HG03571 (cell line): ENCODE data around the gene SLC6A15.

Source experiments
- ATAC-seq: cut with Tn5 transposase; IDR thresholded peaks from one replicate; pipeline ENCODE4 v1.9.1; 2021; ENCODE audit not compliant: unreplicated experiment

The SLC6A15 gene

DNA sequence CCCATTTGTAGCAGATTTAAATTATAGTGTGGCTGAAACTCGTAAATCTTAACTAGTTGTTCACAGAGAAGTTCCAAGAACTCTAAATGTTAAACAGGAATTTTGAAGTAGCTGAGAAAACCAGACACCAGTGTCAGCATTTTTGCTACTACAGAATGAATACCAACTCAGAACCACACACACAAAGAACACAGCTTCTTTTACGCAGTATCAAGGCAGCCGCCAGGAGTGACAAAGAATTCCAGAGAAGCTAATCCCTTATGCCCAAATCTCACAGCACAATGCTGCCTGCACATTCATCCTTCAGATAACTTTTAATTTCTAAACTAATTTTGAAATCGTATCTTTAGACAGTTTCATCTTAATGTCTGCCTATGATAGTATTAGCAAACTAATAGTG is 37.4 kb downstream of the SLC6A15 start:
- no peak for ATAC-seq

DNA sequence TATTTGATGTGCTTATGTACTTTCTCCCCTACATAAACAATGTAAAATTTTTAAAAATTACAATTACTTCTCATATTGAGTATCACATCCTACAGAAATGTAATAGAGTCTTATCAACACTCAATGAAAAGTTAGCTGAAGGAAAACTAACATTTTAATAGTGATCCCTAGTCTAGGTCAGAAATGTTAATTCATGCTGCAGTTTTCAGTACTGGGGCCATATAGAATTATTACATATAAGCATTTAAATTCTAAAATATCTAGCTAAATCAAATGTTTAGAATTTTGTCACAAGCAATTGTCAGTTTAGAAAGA is 37.8 kb downstream of the SLC6A15 start:
- ATAC-seq: peak; percentile 11

DNA sequence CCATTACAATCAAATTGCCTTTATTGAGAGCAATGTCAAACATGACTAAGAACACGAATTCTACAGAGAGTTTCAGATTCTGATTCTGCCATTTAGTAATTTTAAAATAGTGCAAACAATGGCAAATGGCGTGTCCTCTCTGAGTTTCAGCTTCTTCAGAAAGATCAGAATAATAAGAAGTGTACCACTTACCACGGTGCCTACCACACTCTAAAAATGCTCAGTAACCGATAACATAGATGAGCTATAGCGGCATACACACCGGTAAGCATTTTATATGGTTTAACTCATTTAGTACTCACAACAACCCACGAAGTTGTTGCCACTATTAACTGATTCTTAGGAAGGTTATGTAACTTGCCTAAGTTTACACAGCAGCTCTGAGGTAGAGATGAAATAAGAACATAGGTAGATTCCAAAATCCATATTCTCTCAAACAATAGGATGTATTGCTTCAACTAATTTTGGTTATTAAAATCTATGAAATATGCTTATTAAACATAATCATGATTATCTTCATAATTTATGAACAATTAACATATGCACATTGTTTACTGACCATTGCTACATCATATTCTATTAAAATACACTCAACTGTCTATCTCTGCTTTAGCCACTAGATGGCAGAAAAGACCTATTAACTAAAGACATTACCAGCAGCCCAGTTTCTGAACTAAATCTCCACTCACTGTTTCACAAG is 38.3 kb downstream of the SLC6A15 start:
- ATAC-seq: peak; percentile 95

DNA sequence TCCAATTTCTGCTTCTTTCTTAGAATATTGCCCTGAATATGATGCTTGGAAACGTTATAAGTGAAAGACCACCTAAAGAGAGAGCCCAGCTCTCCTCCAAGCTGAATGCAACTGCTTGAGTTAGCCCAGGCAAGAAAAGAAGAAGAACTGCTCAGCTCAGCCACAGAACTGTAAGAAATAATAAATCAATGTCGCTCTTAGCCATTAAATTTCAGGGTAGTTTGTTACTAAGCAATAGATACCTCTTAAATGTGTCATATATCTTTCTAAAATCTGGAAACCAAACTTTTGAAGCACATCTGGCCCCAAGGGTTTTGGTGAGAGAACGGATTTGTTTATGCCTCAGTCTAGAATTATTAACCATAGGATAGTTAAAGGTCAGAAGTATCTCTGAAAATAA is 50.4 kb downstream of the SLC6A15 start:
- ATAC-seq: no peak

DNA sequence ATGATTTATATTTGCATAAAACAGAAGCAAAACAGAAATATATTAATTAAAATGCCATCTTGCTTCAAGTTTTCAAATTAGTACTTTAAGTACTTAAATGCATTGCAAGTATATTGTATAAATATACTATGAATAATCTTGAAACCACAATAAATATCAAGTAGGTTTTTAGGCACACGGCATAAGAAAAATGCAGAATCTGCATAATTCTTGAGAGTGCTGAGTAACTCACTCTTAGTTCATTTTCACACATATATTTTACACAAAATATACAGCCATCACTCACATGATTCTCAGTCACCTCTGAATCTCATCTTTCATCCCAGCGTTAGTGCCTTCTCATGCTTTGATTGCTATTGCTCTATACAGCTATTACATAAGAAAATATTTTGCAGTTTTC is 51.9 kb downstream of the SLC6A15 start:
- no peak for ATAC-seq

DNA sequence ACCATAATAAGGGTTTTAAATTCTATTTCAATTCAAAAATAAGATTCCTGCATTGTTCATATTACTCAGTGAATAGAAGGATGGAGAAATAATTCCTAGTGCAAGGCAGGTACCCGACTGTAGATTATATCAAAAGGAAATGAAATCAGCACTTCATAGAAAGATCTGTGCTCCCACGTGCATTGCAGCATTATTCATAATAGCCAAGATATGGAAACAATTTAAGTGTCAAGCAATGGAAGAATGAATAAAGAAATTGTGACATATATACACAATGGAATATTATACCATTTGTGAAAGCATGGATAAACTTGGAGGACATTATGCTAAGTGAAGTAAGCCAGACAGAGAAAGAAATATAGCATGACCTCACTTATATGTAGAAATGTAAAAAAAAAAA is 53.8 kb downstream of the SLC6A15 start:
- ATAC-seq: no peak

DNA sequence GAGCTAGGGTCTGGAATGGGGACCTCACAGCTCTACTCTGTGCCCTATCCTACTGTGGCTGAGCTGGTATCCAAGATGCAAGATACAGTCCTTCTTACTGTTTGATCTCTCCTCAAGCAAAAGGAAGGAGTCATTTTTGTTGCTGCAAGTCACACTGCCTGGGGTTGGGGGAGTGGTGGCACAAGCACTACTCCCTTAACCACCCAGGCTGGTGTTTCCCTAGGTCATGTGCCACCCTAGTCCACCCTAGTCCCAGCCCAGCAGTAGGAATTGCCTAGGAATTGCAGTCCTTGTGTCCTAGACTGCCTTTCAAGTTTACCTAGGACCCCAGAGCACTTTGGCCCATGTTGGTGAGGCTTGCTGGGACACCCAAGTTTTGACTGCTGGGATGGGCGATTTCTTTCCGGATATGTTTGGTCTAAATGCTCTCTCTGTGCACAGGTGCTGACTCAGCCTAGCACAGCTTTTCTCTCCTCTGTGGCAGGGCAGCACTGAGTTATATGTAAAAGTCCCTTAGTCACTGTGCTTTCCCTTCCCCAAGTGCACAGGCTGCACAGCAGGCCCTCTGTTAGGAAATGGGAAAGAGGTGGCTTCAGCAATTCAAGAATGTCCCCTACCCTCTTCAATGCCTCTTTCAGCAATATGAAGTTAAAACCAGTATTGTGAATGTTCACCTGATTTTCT is 54.9 kb downstream of the SLC6A15 start:
- ATAC-seq: no peak

DNA sequence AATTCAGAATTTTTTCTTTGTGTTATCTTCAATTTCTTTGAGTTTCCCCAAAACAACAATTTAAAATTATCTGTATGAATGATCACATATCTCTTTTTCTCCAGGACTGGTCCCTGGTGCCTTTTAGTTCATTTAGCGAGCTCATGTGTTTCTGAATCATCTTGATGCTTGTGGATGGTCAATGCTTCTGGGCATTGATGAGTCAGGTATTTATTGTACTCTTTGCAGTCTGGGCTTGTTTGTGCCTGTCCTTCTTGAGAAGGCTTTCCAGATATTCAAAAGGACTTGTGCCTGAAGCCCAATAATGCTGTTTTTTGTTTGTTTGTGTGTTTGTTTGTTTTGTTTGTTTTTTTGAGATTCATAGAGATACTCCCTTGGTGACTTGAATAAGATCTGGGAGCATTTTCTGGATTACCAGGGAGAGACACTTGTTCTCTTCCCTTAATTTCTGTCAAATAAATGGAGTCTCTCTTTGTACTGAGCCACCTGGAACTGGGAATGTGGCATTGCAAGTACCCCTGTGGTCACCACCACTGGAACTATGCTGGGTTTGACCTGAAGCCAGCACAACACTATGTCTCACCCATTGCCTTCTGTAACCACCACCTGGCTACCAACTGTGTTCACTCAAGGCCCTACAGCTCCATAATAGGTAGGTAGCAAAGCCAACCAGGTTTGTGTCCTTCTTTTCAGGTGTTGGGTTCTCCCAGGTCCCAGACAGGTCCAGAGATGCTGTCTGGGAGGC is 56.3 kb downstream of the SLC6A15 start:
- ATAC-seq: no peak

DNA sequence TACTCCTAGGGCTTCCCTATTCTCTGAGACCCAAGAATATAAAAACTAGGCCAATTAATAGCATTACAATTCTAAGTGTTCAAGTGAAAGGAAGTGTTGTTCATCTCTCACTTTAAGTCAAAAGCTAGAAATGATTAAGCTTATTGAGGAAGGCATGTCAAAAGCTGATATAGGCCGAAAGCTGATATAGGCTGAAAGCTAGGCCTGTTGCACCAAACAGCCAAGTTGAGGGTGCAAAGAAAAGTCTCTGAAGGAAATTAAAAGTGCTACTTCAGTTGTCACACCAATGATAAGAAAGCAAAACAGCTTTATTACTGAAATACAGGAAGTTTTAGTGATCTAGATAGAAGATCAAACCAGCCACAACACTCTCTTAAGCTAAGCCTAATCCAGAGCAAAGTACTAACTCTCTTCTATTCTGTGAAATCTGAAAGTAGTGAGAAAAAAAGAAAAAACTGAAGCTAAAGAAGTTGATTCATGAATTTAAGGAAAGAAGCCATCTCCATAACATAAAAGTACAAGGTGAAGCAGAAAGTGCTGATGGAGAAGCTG is 68.9 kb downstream of the SLC6A15 start:
- ATAC-seq: no peak

DNA sequence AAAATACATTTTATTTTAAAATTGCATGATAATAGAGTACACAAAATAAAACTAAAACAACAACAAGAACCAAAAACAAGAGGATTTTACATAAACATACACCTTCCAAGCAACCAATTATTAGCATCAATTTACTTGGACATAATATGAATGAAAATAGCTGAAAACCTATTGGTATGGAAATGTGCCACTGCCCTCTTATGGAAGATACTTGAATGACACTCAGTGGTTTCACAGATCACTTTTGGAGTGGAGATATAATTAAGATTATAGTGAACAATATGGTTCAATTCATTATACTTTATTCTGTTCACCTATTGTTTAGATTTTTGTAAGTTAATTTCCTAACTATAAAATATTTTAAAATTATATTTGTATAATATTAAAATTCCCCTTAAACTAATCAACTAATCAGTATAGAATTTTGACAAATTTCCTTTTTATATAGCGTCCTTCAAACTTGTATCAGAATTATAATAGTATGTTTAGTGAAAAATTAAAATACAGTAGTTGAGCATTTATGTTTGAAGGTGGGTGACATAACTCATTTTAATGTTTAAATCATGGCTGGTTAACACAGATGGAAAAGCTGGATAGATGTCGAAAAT is 70.1 kb downstream of the SLC6A15 start:
- ATAC-seq: no peak

DNA sequence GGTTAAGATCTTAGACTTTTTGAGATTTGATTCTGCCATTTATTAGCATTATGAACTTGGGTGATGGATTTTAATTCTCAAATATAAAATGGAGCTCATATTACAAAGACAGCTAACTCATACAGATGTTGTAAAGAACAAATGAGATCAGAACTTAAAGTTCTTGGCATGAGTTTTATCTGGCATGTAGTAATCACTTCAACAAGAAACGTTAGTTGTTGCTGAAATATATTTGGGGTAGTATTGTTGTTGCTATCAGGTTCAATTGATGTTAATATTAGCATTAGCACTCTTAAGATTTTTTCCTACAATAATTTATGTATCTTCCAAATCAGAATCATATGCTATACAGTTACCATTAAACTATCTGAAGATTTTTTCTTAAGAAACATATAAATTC is 71.0 kb downstream of the SLC6A15 start:
- ATAC-seq: no peak

DNA sequence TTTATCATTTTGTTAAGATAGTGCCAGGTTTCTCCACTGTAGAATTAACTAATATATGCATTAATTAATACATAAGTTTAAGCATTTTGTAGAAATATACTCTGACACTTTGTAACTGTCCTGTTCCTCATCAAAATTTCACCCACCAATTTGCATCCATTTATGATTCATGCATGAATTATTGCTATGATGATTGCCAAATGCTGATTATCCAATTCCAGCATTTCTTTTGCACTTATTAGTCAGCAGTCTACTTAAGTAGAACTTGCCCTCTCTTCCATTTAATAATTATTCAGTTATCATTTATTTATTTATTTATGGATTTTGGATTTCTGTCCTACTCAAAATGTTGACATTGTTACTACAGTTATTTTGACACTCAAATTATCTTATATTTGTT is 72.2 kb downstream of the SLC6A15 start:
- no peak for ATAC-seq

DNA sequence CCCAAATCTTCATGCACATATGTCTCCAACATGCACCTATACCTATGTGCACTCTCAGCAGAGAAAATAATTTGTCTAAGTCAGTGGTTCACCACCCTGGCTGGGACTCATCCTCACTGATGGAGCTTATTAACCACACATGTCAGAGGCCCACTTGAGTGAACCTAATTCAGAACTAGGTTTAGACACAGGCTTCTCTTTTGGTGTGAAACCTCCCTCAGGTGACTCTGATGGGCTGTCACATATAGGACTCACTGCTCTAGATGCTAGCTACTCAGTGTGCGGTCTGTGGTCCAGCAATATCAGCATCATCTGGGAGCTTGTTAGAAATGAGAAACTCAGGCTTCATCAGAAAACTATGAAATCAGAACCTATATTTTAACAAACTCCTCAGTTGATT is 85.7 kb downstream of the SLC6A15 start:
- no peak for ATAC-seq

DNA sequence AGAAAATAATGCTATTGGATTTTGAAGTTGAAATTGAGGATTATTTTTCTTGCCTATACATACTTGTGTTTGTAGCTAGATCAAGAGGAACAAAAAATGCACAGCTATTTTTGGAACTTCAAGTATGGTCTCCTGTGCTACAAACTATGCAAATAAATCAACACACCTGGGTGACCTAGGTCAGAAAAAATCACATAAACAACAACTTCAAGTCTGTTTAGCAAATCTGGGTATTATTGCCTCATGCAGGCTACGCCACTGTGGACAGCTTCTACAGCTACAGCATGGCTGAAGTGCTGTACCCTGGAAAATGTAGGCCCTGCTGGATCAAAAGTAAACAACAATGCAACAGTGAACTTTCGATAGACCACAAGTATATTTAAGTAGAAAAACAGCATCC is 87.5 kb downstream of the SLC6A15 start:
- ATAC-seq: no peak

DNA sequence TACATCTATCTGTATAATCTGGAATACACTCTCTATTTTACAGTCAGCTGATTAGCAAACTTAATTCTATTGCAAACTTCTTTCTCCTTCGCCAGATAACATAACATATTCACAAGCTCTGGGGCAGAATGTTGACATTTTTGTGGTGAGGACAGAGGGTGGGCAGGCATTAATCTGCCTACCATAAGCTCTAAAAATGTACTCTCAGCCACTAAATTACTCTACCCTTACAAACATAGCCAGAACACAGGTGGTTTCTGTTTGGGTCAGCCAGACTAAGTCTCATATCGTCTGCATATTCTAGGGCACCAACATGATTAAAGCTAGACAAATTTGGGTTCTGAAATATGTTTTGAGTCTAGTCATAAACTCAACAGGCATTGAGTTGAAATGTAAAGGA is 90.1 kb downstream of the SLC6A15 start:
- ATAC-seq: no peak

DNA sequence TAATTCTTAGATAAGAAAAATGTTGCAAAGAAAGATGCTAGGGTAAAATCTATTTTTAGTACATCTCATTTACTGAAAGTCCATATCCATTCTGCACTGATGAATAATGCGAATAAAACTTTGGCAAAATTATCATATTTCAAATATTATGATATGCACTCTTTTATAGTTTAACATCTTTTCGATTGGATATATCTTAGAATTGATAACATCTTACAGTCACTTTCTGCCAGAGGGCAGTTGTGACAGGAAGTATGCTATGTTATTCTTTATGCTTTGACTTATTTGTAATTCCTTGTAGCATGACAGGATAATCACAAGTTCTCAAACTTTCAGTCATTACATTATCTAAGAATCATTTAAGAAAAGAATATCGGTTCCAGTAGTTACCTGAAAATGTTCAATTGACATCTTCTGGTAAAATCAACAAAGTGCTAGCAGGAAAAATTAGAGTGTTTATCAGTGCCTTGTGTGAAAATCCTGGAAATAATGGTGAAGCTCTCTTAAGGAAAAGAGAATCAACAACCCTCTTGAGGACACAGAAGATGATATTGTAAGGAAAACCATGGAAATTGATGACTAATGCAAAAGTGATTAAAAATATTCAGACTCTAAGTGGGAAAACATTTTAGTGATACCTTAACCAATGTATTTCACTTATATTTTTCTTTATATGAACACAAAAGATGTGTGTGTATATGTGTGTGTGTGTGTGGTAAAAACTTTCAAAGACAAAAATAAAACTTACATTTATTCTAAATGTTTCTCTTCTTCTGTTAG is 95.5 kb downstream of the SLC6A15 start:
- no peak for ATAC-seq

DNA sequence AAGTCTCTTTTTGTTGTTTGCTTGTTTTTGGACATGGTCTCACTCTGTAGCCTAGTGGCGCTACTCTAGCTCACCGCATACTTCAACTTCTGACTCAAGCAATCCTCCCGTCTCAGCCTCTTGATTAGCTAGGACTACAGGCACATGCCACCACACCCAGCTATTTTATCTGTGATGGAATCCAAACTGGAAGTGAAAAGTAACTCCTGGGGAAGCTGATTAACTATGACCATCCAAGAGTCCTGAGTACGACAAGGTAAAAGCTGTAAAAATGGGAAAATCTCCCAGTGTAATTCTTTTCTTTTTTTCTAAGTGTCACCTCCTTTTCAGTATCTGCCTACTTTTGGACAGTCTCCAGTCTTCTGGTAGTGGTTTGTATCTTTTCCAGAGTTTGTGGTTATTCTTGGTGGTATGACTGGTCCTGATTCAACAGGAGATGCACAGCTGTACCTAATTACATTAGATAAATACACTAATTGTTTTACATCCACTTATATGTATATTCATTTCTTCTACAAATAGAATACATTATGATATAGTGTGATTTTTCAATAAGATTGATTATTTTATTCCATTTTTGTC is 97.8 kb downstream of the SLC6A15 start:
- no peak for ATAC-seq

DNA sequence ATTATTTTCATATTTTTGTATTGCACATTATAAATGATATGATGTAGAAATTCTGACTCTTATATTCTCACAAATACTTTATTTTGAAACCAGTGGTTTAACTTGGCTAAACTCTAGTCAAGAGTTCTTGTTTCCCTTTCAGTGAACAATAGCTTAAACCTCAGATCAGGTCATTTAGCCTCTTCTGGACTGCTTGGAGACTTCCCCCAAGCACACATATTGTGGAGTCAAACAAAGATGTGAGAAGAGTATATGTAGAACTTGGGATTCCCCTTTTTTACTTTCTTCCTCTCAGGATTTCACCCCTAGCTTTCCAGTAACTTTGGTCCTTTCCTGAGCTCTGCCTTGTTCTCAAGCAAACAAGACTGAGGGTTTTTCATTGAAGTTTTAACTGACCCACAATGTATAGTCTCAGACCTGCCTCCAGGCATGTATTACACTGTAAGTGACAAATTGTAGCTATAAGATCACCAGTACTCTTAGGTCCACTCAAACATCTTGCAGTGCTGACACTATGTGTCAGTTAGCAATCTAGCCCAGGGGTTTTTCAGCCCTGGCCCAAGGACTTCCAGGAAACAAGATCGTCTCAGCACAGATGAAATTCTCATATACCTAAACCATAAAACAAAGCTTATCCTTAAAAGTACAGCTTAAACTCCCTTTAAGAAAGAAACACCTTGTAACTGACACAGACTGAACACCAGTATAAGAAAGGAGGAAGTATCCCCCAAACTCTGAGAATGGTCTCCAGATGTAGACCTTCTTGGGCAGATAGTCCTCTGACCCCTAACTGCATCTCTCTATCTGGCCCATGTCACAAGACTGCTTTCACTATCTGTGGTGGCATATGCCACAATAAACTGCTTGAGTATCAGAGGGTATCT is 98.6 kb downstream of the SLC6A15 start:
- no peak for ATAC-seq

DNA sequence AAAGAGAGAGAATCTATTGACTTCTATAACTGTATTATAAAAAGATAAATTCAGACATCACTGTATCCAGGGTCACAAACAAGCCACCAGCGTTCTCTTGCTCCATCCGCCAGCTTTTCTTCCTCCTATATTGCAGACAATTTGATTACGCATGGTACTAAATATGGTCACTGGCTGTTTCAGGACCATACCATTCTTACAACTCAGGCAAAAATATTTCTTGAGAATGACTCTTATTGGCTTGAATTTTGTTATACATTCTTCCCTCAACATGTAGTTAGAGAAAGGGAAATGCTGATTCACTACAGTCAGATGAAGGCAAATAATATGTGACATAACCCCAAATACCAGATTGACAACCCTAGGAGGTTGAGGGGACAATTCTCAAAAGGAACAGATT is 101.3 kb downstream of the SLC6A15 start:
- no peak for ATAC-seq

DNA sequence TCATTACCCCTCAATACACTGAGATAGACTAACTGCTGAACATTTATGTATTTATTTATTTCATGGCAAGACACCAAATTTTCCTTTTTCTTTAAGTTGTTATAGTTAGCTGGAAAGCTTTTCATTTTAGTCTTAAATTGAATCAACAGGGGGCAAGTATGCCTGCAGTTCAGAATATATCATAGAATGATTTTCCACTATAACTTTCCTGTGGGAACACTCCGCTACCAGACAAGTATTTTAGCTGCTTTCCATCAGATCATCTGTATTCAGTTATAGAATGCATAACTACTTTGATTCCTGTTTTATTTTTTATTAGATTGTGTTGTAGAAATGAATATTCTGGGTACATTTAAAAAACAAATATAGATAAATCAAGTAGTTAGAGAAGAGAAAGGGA is 102.0 kb downstream of the SLC6A15 start:
- ATAC-seq: no peak
